SIG-M5 treated with dmso at 0.1 percent for 504 hours (cell line): ENCODE results near the gene TBC1D19.
"Not testable (repeated sequence)": the region's sequence is repeated elsewhere in the genome, so short reads cannot be mapped to it uniquely, and the experiment has no call there.

Experiments used
- DNase-seq: peaks from one replicate; lab custom pipeline; 2025; ENCODE audit not compliant: unreplicated experiment; lab: John Stamatoyannopoulos, UW

TBC1D19 gene

GRCh38 chr4:26596843-26597242 is 13.0 kb downstream of the TBC1D19 start:
- DNase-seq: no peak

- no peak for DNase-seq
These were observed 17.3 kb downstream of the TBC1D19 start for GRCh38 chr4:26601204-26601603.

GRCh38 chr4:26607776-26608175 is 23.9 kb downstream of the TBC1D19 start:
- no peak for DNase-seq

GRCh38 chr4:26609391-26609790 is 25.5 kb downstream of the TBC1D19 start:
- DNase-seq: peak; percentile 35

GRCh38 chr4:26609868-26610267 is 26.0 kb downstream of the TBC1D19 start:
- no peak for DNase-seq

- no peak for DNase-seq
These were observed 27.5 kb downstream of the TBC1D19 start for GRCh38 chr4:26611372-26611771.

GRCh38 chr4:26611885-26612284 is 28.0 kb downstream of the TBC1D19 start:
- no peak for DNase-seq

- DNase-seq: no peak
These were observed 29.4 kb downstream of the TBC1D19 start for GRCh38 chr4:26613237-26613636.

- DNase-seq: no peak
These were observed 29.9 kb downstream of the TBC1D19 start for GRCh38 chr4:26613735-26614134.

- no peak for DNase-seq
These were observed 35.9 kb downstream of the TBC1D19 start for GRCh38 chr4:26619784-26620183.

- DNase-seq: no peak
These were observed 37.5 kb downstream of the TBC1D19 start for GRCh38 chr4:26621366-26621765.

GRCh38 chr4:26622913-26623312 is 39.0 kb downstream of the TBC1D19 start:
- no peak for DNase-seq

- not testable (repeated sequence) for DNase-seq
These were observed 42.8 kb downstream of the TBC1D19 start for GRCh38 chr4:26626658-26627057.

GRCh38 chr4:26632916-26633315 is 49.0 kb downstream of the TBC1D19 start:
- DNase-seq: no peak

- DNase-seq: no peak
These were observed 50.4 kb downstream of the TBC1D19 start for GRCh38 chr4:26634237-26634636.

- DNase-seq: no peak
These were observed 52.6 kb downstream of the TBC1D19 start for GRCh38 chr4:26636458-26636857.

GRCh38 chr4:26640639-26641038 is 56.8 kb downstream of the TBC1D19 start:
- DNase-seq: not testable (repeated sequence)

GRCh38 chr4:26647523-26648224 is 63.8 kb downstream of the TBC1D19 start:
- no peak for DNase-seq

GRCh38 chr4:26648260-26648659 is 64.4 kb downstream of the TBC1D19 start:
- DNase-seq: no peak

GRCh38 chr4:26660261-26660660 is 76.4 kb downstream of the TBC1D19 start:
- no peak for DNase-seq

- DNase-seq: no peak
These were observed 80.0 kb downstream of the TBC1D19 start for GRCh38 chr4:26663888-26664287.

- no peak for DNase-seq
These were observed 87.1 kb downstream of the TBC1D19 start for GRCh38 chr4:26670903-26671537.
